ENCODE measurements around the gene MCTP1.

MCTP1 gene

GRCh38 chr5:94693043-94693822 is 591.7 kb downstream of the MCTP1 start:
- Histone ChIP-seq H3K14ac (ENCODE audit: low read length in 2 of 2) (no peak overlapping the region), H2BK5ac (ENCODE audit: low read depth, low read length, poor library complexity, severe bottlenecking) (no peak overlapping the region), H3K23ac (ENCODE audit: low read length in 2 of 2) (no peak overlapping the region), H3K4ac (ENCODE audit: low read depth in 1 of 2, low read length in 2 of 2) (no peak overlapping the region), H3K27me3 (ENCODE audit: control insufficient read depth in 1 of 2, insufficient read depth in 1 of 2, low read length in 2 of 2) (no peaks in the 10 kb centered on the region), H4K91ac (ENCODE audit: low read length) (no peak overlapping the region), H3K9me3 (ENCODE audit: control insufficient read depth, low read length) (no peaks in the 10 kb centered on the region), H3K4me1 (ENCODE audit: control insufficient read depth, insufficient read depth, low read depth, low read length) (peaks cover 2% of the 10 kb centered on the region), H2BK15ac (ENCODE audit: low read depth, poor library complexity, severe bottlenecking) (no peak overlapping the region), H2BK120ac (ENCODE audit: low read depth, low read length) (no peak overlapping the region), H2BK12ac (ENCODE audit: low read length in 2 of 2) (no peak overlapping the region), H2AK5ac (ENCODE audit: low read length, severe bottlenecking) (no peak overlapping the region), H3K4me2 (ENCODE audit: low read length, poor library complexity, severe bottlenecking) (no peak overlapping the region), H2AFZ (ENCODE audit: low read depth, low read length) (no peak overlapping the region), H3K79me1 (replicated peaks; ENCODE audit: low read length, poor library complexity, severe bottlenecking) (no peaks in the 10 kb centered on the region), H4K8ac (ENCODE audit: low read length) (no peak overlapping the region), H3K18ac (ENCODE audit: low read depth in 1 of 2, low read length in 2 of 2) (no peak overlapping the region), H3K27ac (ENCODE audit: low read length, poor library complexity, severe bottlenecking) (no peak overlapping the region), H3K9ac (ENCODE audit: low read length) (peak overlapping the region; percentile 66), H3K4me3 (ENCODE audit: insufficient read depth in 1 of 2, low read depth in 1 of 2, low read length in 2 of 2) (no peak overlapping the region), H3K36me3 (ENCODE audit: control insufficient read depth in 1 of 2, insufficient read depth in 2 of 2, low read depth in 1 of 2, low read length in 2 of 2) (peaks cover 0 to 4% of the 10 kb centered on the region in 2 experiments)
- 27% methylated on average over 3 of the region's 5 CpGs for WGBS
- peak; percentile 78 for DNase-seq

- Histone ChIP-seq H3K18ac (ENCODE audit: low read depth in 1 of 2, low read length in 2 of 2) (no peak overlapping the region), H3K4me1 (ENCODE audit: control insufficient read depth, insufficient read depth, low read depth, low read length) (peaks cover 2% of the 10 kb centered on the region), H3K36me3 (ENCODE audit: control insufficient read depth in 1 of 2, insufficient read depth in 2 of 2, low read depth in 1 of 2, low read length in 2 of 2) (peaks cover 0 to 4% of the 10 kb centered on the region in 2 experiments), H3K79me1 (replicated peaks; ENCODE audit: low read length, poor library complexity, severe bottlenecking) (no peaks in the 10 kb centered on the region), H3K9me3 (ENCODE audit: control insufficient read depth, low read length) (no peaks in the 10 kb centered on the region), H3K4me2 (ENCODE audit: low read length, poor library complexity, severe bottlenecking) (no peak overlapping the region), H3K27ac (ENCODE audit: low read length, poor library complexity, severe bottlenecking) (no peak overlapping the region), H2BK120ac (ENCODE audit: low read depth, low read length) (no peak overlapping the region), H3K4me3 (ENCODE audit: insufficient read depth in 1 of 2, low read depth in 1 of 2, low read length in 2 of 2) (no peak overlapping the region), H2BK15ac (ENCODE audit: low read depth, poor library complexity, severe bottlenecking) (no peak overlapping the region), H4K8ac (ENCODE audit: low read length) (no peak overlapping the region), H4K91ac (ENCODE audit: low read length) (no peak overlapping the region), H3K27me3 (ENCODE audit: control insufficient read depth in 1 of 2, insufficient read depth in 1 of 2, low read length in 2 of 2) (no peaks in the 10 kb centered on the region), H2BK12ac (ENCODE audit: low read length in 2 of 2) (no peak overlapping the region), H2BK5ac (ENCODE audit: low read depth, low read length, poor library complexity, severe bottlenecking) (no peak overlapping the region), H3K9ac (ENCODE audit: low read length) (peak overlapping the region; percentile 66), H3K4ac (ENCODE audit: low read depth in 1 of 2, low read length in 2 of 2) (no peak overlapping the region), H3K23ac (ENCODE audit: low read length in 2 of 2) (no peak overlapping the region), H2AFZ (ENCODE audit: low read depth, low read length) (no peak overlapping the region), H3K14ac (ENCODE audit: low read length in 2 of 2) (no peak overlapping the region), H2AK5ac (ENCODE audit: low read length, severe bottlenecking) (no peak overlapping the region)
- WGBS, result 100% methylated on average over 1 of the region's 3 CpGs
- no peak for DNase-seq
Observed at GRCh38 chr5:94692581-94692980, 592.3 kb downstream of the MCTP1 start.

- no peak overlapping the region for H2BK5ac ChIP-seq (ENCODE audit: low read depth, low read length, poor library complexity, severe bottlenecking)
- no peak overlapping the region for H4K91ac ChIP-seq (ENCODE audit: low read length)
- no peak overlapping the region for H2AK5ac ChIP-seq (ENCODE audit: low read length, severe bottlenecking)
- no peak overlapping the region for H4K8ac ChIP-seq (ENCODE audit: low read length)
- DNase-seq, result peak; percentile 82
- no peak overlapping the region for H3K4me3 ChIP-seq (ENCODE audit: insufficient read depth in 1 of 2, low read depth in 1 of 2, low read length in 2 of 2)
- H3K4me1 ChIP-seq (ENCODE audit: control insufficient read depth, insufficient read depth, low read depth, low read length), result peaks cover 2% of the 10 kb centered on the region
- no peak overlapping the region for H3K4ac ChIP-seq (ENCODE audit: low read depth in 1 of 2, low read length in 2 of 2)
- H3K27ac ChIP-seq (ENCODE audit: low read length, poor library complexity, severe bottlenecking), result no peak overlapping the region
- peak overlapping the region; percentile 66 for H3K9ac ChIP-seq (ENCODE audit: low read length)
- H3K23ac ChIP-seq (ENCODE audit: low read length in 2 of 2), result no peak overlapping the region
- H2BK12ac ChIP-seq (ENCODE audit: low read length in 2 of 2), result no peak overlapping the region
- H2AFZ ChIP-seq (ENCODE audit: low read depth, low read length), result no peak overlapping the region
- H3K18ac ChIP-seq (ENCODE audit: low read depth in 1 of 2, low read length in 2 of 2), result no peak overlapping the region
- H3K36me3 ChIP-seq (ENCODE audit: control insufficient read depth in 1 of 2, insufficient read depth in 2 of 2, low read depth in 1 of 2, low read length in 2 of 2), result peaks cover 4 to 5% of the 10 kb centered on the region in 2 experiments
- no peaks in the 10 kb centered on the region for H3K9me3 ChIP-seq (ENCODE audit: control insufficient read depth, low read length)
- WGBS, result 22% methylated on average over 4 of the region's 4 CpGs
- no peak overlapping the region for H2BK15ac ChIP-seq (ENCODE audit: low read depth, poor library complexity, severe bottlenecking)
- H3K4me2 ChIP-seq (ENCODE audit: low read length, poor library complexity, severe bottlenecking), result peak overlapping the region; percentile 26
- H3K27me3 ChIP-seq (ENCODE audit: control insufficient read depth in 1 of 2, insufficient read depth in 1 of 2, low read length in 2 of 2), result no peaks in the 10 kb centered on the region
- H3K14ac ChIP-seq (ENCODE audit: low read length in 2 of 2), result no peak overlapping the region
- H3K79me1 ChIP-seq (replicated peaks; ENCODE audit: low read length, poor library complexity, severe bottlenecking), result peaks cover 1% of the 10 kb centered on the region
- no peak overlapping the region for H2BK120ac ChIP-seq (ENCODE audit: low read depth, low read length)
Observed at GRCh38 chr5:94691949-94692348, 592.9 kb downstream of the MCTP1 start.

GRCh38 chr5:94691291-94691690 is 593.6 kb downstream of the MCTP1 start:
- no peak for DNase-seq
- Histone ChIP-seq H3K4ac (ENCODE audit: low read depth in 1 of 2, low read length in 2 of 2) (no peak overlapping the region), H3K9me3 (ENCODE audit: control insufficient read depth, low read length) (no peaks in the 10 kb centered on the region), H3K79me1 (replicated peaks; ENCODE audit: low read length, poor library complexity, severe bottlenecking) (peaks cover 1% of the 10 kb centered on the region), H2AK5ac (ENCODE audit: low read length, severe bottlenecking) (no peak overlapping the region), H2BK15ac (ENCODE audit: low read depth, poor library complexity, severe bottlenecking) (no peak overlapping the region), H2BK12ac (ENCODE audit: low read length in 2 of 2) (no peak overlapping the region), H3K14ac (ENCODE audit: low read length in 2 of 2) (no peak overlapping the region), H3K27me3 (ENCODE audit: control insufficient read depth in 1 of 2, insufficient read depth in 1 of 2, low read length in 2 of 2) (no peaks in the 10 kb centered on the region), H2BK5ac (ENCODE audit: low read depth, low read length, poor library complexity, severe bottlenecking) (no peak overlapping the region), H4K8ac (ENCODE audit: low read length) (no peak overlapping the region), H3K4me3 (ENCODE audit: insufficient read depth in 1 of 2, low read depth in 1 of 2, low read length in 2 of 2) (no peak overlapping the region), H4K91ac (ENCODE audit: low read length) (no peak overlapping the region), H2AFZ (ENCODE audit: low read depth, low read length) (no peak overlapping the region), H3K23ac (ENCODE audit: low read length in 2 of 2) (no peak overlapping the region), H3K27ac (ENCODE audit: low read length, poor library complexity, severe bottlenecking) (no peak overlapping the region), H2BK120ac (ENCODE audit: low read depth, low read length) (no peak overlapping the region), H3K36me3 (ENCODE audit: control insufficient read depth in 1 of 2, insufficient read depth in 2 of 2, low read depth in 1 of 2, low read length in 2 of 2) (peaks cover 4 to 7% of the 10 kb centered on the region in 2 experiments), H3K4me1 (ENCODE audit: control insufficient read depth, insufficient read depth, low read depth, low read length) (peaks cover 2% of the 10 kb centered on the region), H3K4me2 (ENCODE audit: low read length, poor library complexity, severe bottlenecking) (no peak overlapping the region), H3K9ac (ENCODE audit: low read length) (peak overlapping the region; percentile 66), H3K18ac (ENCODE audit: low read depth in 1 of 2, low read length in 2 of 2) (no peak overlapping the region)
- WGBS, result no CpG with 5 or more reads among the region's 1 CpG

All from mesenchymal stem cell (in vitro differentiated cells and primary cell).